Heart left ventricle (tissue), 16 donors: ENCODE data around the gene RXRA. TPM values are rescaled to one million over a fixed set of nuclear protein-coding genes. Genes with fewer than 3 reads are reported as not detected.
A peak's percentile ranks its signal among the peaks of the same experiment; 100 is the strongest.

Source experiments
- ATAC-seq, 4 donors: fragments of 200-7000 bp; cut with Tn5 transposase; one replicate each; pipeline ENCODE4 v1.9.1; 2020 to 2022; ENCODE audit warnings: moderate library complexity in 4 of 4, mild to moderate bottlenecking in 3 of 4, moderate number of reproducible peaks in 1 of 4
- DNase-seq, 5 donors: peaks; one replicate each; pipeline ENCODE4 v3.0.0-alpha.2; 2020
- H3K27ac ChIP-seq, 12 donors: fragments of 200-600 bp; sonication (generic) in 4 of 12; one replicate each; pipeline versions ENCODE4 v1.5.0 to v1.8.0; 2016 to 2022; ENCODE audit warnings: mild to moderate bottlenecking in 2 of 12
- H3K27me3 ChIP-seq, 9 donors: fragments of 200-600 bp; sonication (generic) in 2 of 9; one replicate each; pipeline versions ENCODE4 v1.5.1 to v1.8.0; 2016 to 2022; ENCODE audit warnings: mild to moderate bottlenecking in 3 of 9
- H3K36me3 ChIP-seq, 9 donors: fragments of 200-600 bp; sonication (generic) in 2 of 9; one replicate each; pipeline versions ENCODE4 v1.5.0 to v1.8.0; 2018 to 2022; ENCODE audit warnings: mild to moderate bottlenecking in 2 of 9
- H3K4me1 ChIP-seq, 12 donors: fragments of 200-600 bp; sonication (generic) in 4 of 12; one replicate each; pipeline versions ENCODE4 v1.5.0 to v1.8.0; 2016 to 2022; ENCODE audit warnings: mild to moderate bottlenecking in 3 of 12
- H3K4me3 ChIP-seq, 12 donors: fragments of 200-600 bp; sonication (generic) in 4 of 12; one replicate each; pipeline versions ENCODE4 v1.5.0 to v1.8.0; 2017 to 2022; ENCODE audit warnings: mild to moderate bottlenecking in 9 of 12, moderate library complexity in 4 of 12
- H3K9me3 ChIP-seq, 12 donors: fragments of 200-600 bp; sonication (generic) in 4 of 12; one replicate each; pipeline versions ENCODE4 v1.5.0 to v1.8.0; 2016 to 2022; ENCODE audit warnings: mild to moderate bottlenecking in 1 of 12
- CTCF ChIP-seq, 12 donors: fragments of 200-600 bp; sonication (generic) in 4 of 12; IDR thresholded peaks; one replicate each; pipeline versions ENCODE4 v1.5.0 to v1.8.0; 2018 to 2022; ENCODE audit warnings: antibody characterized with exemption in 12 of 12, mild to moderate bottlenecking in 5 of 12
- POLR2A ChIP-seq, 2 donors: fragments of 450-650 bp; IDR thresholded peaks; one replicate each; pipeline ENCODE4 v1.6.1; 2017; ENCODE audit warnings: antibody characterized with exemption in 2 of 2, mild to moderate bottlenecking in 2 of 2, moderate library complexity in 2 of 2
- WGBS, 4 donors: extraction: QIAGEN DNeasy Blood & Tissue Kit in 2 of 4; methylation state at CpG; one replicate each; pipeline versions ENCODE4 v1.1.5 to v1.1.7; 2013 to 2018; 5-methylcytosine and 5-hydroxymethylcytosine counted together
- intact Hi-C, 10 donors: fragments of 100-400 bp; cut with DNase I; formaldehyde crosslinking; loops; one replicate each; pipeline versions ENCODE4 v1.11.1 to v1.14.2; 2022
- polyA plus RNA-seq, 2 donors: library from polyadenylated mRNA; stranded (reverse); fragments of 200-250 nt; gene quantifications; one replicate each; pipeline ENCODE4 v1.2.3, GENCODE V29; 2013
- total RNA-seq, 9 donors: library from RNA; depleted of rRNA in 2 of 9; stranded (reverse); fragments of >200 nt in 2 of 9; fragmentation: NEBNext Ultra II Directional in 3 of 9; extraction: Animal tissue kit (Norgen Biotek cat#: 25700) in 3 of 9; gene quantifications; one replicate each; pipeline versions ENCODE4 v1.1.0 to v1.2.4, GENCODE V29; 2016 to 2023
- donor health status: ischemic (EF 13 %, LVEDD 7.1; RV severe dilation, severe dysfunction).
- donor health status: healthy with polysubstance abuse.
- donor health status: DM: no; HTN: yes; CAD: no.
- donor health status: DM: no; HTN: no; CAD: no.
- donor health status: ischemic (EF 25% LVEDD 6.9; RV normal size, moderate dysfunction).
- donor health status: ischemic (EF 25% LVEDD 5.7; RV mildly dilated, moderate dysfunction).
- donor health status: healthy.
- donor health status: DM: yes; HTN: yes; CAD: no.
- donor health status: ischemic (EF 35%, LVEDD 5.7; RV mildly dilated, moderate dysfunction).
- donor health status: nonischemic (EF 11% LVEDD 7.7; RV severe dilation, severe dysfunction).
- donor health status: DM: yes; HTN: yes; CAD: no.
- donor health status: PGD.
- donor health status: ischemic (EF 29% LVEDD 5.4; RV normal size, mild dysfunction).
- donor health status: nonischemic (EF 23%, LVEDD 6.1; RV moderate dilation, normal function).

Gene RXRA
- total and polyA plus RNA-seq, 11 donors: 45.5 to 87.9 (median 54.9) TPM

- peak in 3 of 5 donors; percentile 13 to 51 (median 14) for DNase-seq
- WGBS, 4 donors: 74 to 85% (median 78%) methylated on average over 27 to 35 of the region's 35 CpGs
- intact Hi-C loops: loop anchor here in 2 of 10 donors (10.0 kb wide), 2 partner anchors 63 to 113 kb away; no protein-coding TSS in a partner anchor
These were observed 38.4 kb upstream of the RXRA start for GRCh38 chr9:134287591-134288491.

DNA sequence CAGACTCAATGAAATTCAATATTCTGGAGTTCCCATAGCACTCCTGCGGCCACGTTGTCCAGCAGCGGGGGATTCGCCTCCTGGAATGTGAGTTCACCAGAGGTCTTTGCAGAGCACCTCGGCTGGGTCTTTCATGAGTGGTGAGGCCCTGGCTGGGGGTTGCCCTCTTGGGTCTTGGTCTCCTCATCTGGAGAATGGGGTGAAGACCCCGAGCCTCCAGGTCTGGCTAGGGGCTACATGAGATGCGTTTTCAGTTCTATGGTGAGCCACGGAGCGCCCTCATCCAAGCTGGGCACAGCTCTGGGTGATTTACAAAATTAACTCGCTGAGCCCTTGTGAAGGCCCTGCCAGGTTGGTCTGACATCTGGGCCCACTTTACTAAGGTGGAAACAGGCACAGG lies 37.5 kb upstream of the RXRA start:
- intact Hi-C loops: loop anchor here in 2 of 10 donors (10.0 kb wide), 2 partner anchors 64 to 114 kb away; no protein-coding TSS in a partner anchor
- H3K27ac ChIP-seq: no peak overlapping the region
- TF ChIP-seq CTCF (IDR thresholded peaks at IDR 0.05): no peak
- TF ChIP-seq POLR2A (IDR thresholded peaks at IDR 0.05): no peak
- ATAC-seq (no peak), DNase-seq (peak in 1 of 5 donors; percentile 23)
- 95 to 98% (median 97%) methylated on average over 10 of the region's 10 CpGs for WGBS, 4 donors
- no peak overlapping the region for H3K4me3 ChIP-seq
- no peaks in the 10 kb centered on the region for H3K36me3 ChIP-seq
- peaks cover 0 to 18% (median 9%) of the 10 kb centered on the region in 12 donors for H3K4me1 ChIP-seq
- H3K27me3 ChIP-seq: no peaks in the 10 kb centered on the region
- H3K9me3 ChIP-seq: no peaks in the 10 kb centered on the region

More at GRCh38 chr9:134287591-134288491, 38.4 kb upstream of the RXRA start:
- Histone ChIP-seq H3K9me3 (no peaks in the 10 kb centered on the region), H3K4me3 (no peak overlapping the region), H3K36me3 (no peaks in the 10 kb centered on the region), H3K27ac (no peak overlapping the region), H3K27me3 (peaks cover 0 to 3% (median 0%) of the 10 kb centered on the region in 9 donors), H3K4me1 (peaks cover 0 to 27% (median 11%) of the 10 kb centered on the region in 12 donors)
- no peak for ATAC-seq
- no peak for TF ChIP-seq POLR2A (IDR thresholded peaks at IDR 0.05)
- no peak for TF ChIP-seq CTCF (IDR thresholded peaks at IDR 0.05)

- no peak overlapping the region for H3K27ac ChIP-seq
- DNase-seq (peak in 1 of 5 donors; percentile 58), ATAC-seq (no peak)
- no peak overlapping the region for H3K4me3 ChIP-seq
- intact Hi-C loops: loop anchor here in 2 of 10 donors (10.0 kb wide), 2 partner anchors 65 to 115 kb away; no protein-coding TSS in a partner anchor
- 75 to 87% (median 85%) methylated on average over 10 to 12 of the region's 12 CpGs for WGBS, 4 donors
- no peaks in the 10 kb centered on the region for H3K27me3 ChIP-seq
- TF ChIP-seq POLR2A (IDR thresholded peaks at IDR 0.05) (no peak), CTCF (IDR thresholded peaks at IDR 0.05) (no peak)
- H3K4me1 ChIP-seq: peaks cover 0 to 17% (median 11%) of the 10 kb centered on the region in 12 donors
- H3K9me3 ChIP-seq: no peaks in the 10 kb centered on the region
- no peaks in the 10 kb centered on the region for H3K36me3 ChIP-seq
These were observed 36.9 kb upstream of the RXRA start for GRCh38 chr9:134289241-134289875.
